ENCODE results near the gene NXPH1.

DNA sequence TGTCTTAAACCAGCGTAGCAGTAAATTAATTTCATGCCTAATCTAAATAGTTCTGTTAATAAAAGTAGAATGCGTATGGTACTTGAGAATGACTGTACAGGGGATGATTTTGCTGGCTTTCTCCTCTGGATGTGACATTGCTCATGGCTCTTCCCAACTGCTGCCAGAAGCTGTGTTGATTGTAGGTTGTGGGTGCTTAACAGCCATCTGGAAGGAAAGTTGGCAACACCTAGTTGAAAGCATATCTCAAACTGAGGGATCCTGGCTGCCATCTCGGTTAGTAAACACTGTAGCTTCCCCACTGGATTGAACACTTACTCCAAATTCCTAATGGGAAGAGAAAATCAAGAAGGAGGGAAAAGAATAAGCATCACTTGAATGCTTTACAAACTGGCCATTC, 130.9 kb downstream of the NXPH1 start:
- TF ChIP-seq, protein P1, sequence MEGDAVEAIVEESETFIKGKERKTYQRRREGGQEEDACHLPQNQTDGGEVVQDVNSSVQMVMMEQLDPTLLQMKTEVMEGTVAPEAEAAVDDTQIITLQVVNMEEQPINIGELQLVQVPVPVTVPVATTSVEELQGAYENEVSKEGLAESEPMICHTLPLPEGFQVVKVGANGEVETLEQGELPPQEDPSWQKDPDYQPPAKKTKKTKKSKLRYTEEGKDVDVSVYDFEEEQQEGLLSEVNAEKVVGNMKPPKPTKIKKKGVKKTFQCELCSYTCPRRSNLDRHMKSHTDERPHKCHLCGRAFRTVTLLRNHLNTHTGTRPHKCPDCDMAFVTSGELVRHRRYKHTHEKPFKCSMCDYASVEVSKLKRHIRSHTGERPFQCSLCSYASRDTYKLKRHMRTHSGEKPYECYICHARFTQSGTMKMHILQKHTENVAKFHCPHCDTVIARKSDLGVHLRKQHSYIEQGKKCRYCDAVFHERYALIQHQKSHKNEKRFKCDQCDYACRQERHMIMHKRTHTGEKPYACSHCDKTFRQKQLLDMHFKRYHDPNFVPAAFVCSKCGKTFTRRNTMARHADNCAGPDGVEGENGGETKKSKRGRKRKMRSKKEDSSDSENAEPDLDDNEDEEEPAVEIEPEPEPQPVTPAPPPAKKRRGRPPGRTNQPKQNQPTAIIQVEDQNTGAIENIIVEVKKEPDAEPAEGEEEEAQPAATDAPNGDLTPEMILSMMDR (IDR thresholded peaks at IDR 0.05), result no peak
- no peak for TF ChIP-seq POLR2A (IDR thresholded peaks at IDR 0.05)

All from testis (tissue), 2 donors.